Tongue (tissue), 2 donors: ENCODE results near the gene MRPS27. TPM values are rescaled to one million over a fixed set of nuclear protein-coding genes. Genes with fewer than 3 reads are reported as not detected.

Experiments used
- DNase-seq: peaks from one replicate; pipeline ENCODE4 v3.0.0-alpha.2; 2015
- total RNA-seq: library from RNA; depleted of rRNA; stranded (reverse); fragments of >200 nt; gene quantifications from one replicate; pipeline ENCODE4 v1.2.3, GENCODE V29; 2014

Gene MRPS27
- total RNA-seq, 1 donor from 2014 or later = 59.3 TPM

GRCh38 chr5:72256536-72256935, 63.5 kb downstream of the MRPS27 start:
- no peak for DNase-seq

GRCh38 chr5:72255670-72256069, 64.4 kb downstream of the MRPS27 start:
- no peak for DNase-seq

- DNase-seq = no peak
These were observed 64.8 kb downstream of the MRPS27 start for GRCh38 chr5:72255237-72255636.

- no peak for DNase-seq
These were observed 67.4 kb downstream of the MRPS27 start for GRCh38 chr5:72252574-72253155.

GRCh38 chr5:72252008-72252407, 68.0 kb downstream of the MRPS27 start:
- no peak for DNase-seq

- DNase-seq = no peak
These were observed 68.7 kb downstream of the MRPS27 start for GRCh38 chr5:72251386-72251785.

GRCh38 chr5:72248410-72248981, 71.5 kb downstream of the MRPS27 start:
- peak; percentile 74 for DNase-seq

- DNase-seq = no peak
These were observed 73.0 kb downstream of the MRPS27 start for GRCh38 chr5:72246954-72247442.

- peak; percentile 26 for DNase-seq
These were observed 74.0 kb downstream of the MRPS27 start for GRCh38 chr5:72245951-72246532.

GRCh38 chr5:72245546-72245945, 74.5 kb downstream of the MRPS27 start:
- no peak for DNase-seq

GRCh38 chr5:72244862-72245371, 75.1 kb downstream of the MRPS27 start:
- peak; percentile 37 for DNase-seq

GRCh38 chr5:72243706-72244105, 76.3 kb downstream of the MRPS27 start:
- DNase-seq = no peak

- no peak for DNase-seq
These were observed 77.1 kb downstream of the MRPS27 start for GRCh38 chr5:72242796-72243475.

GRCh38 chr5:72241346-72242003, 78.6 kb downstream of the MRPS27 start:
- peak; percentile 24 for DNase-seq

- DNase-seq = no peak
These were observed 81.2 kb downstream of the MRPS27 start for GRCh38 chr5:72238712-72239445.

GRCh38 chr5:72237879-72238278, 82.2 kb downstream of the MRPS27 start:
- DNase-seq = no peak

- DNase-seq = no peak
These were observed 82.6 kb downstream of the MRPS27 start for GRCh38 chr5:72237415-72237814.

GRCh38 chr5:72235725-72236124, 84.3 kb downstream of the MRPS27 start:
- no peak for DNase-seq

GRCh38 chr5:72234868-72235267, 85.2 kb downstream of the MRPS27 start:
- no peak for DNase-seq

GRCh38 chr5:72234265-72234700, 85.8 kb downstream of the MRPS27 start:
- DNase-seq = peak; percentile 19

GRCh38 chr5:72233835-72234234, 86.2 kb downstream of the MRPS27 start:
- no peak for DNase-seq

GRCh38 chr5:72232838-72233237, 87.2 kb downstream of the MRPS27 start:
- no peak for DNase-seq
